GM13977 (cell line): ENCODE results near the gene ALG10B.
"Not testable (repeated sequence)": the region's sequence is repeated elsewhere in the genome, so short reads cannot be mapped to it uniquely, and the experiment has no call there.

ENCODE experiments used
- DNase-seq: peaks from one replicate; pipeline ENCODE4 v3.0.0; 2012; ENCODE audit warnings: low spot score
- in situ Hi-C: fragments of 300-500 bp; cut with MboI; formaldehyde crosslinking; loops from one replicate; pipeline ENCODE4 v1.12.0; 2022; ENCODE audit warnings: low sequenced_read_pairs, low pct_unique_long_range_greater_than_20kb, mixed read lengths, inconsistent platforms; ENCODE audit not compliant: unreplicated experiment
- TF ChIP-seq, protein P1 (sequence below): IDR thresholded peaks from 2 replicates; pipeline ENCODE4 v1.5.1; 2012; ENCODE audit warnings: mild to moderate bottlenecking, control low read depth; ENCODE audit not compliant: insufficient read depth; ENCODE audit errors: extremely low read depth, missing control alignments

ALG10B gene

DNA sequence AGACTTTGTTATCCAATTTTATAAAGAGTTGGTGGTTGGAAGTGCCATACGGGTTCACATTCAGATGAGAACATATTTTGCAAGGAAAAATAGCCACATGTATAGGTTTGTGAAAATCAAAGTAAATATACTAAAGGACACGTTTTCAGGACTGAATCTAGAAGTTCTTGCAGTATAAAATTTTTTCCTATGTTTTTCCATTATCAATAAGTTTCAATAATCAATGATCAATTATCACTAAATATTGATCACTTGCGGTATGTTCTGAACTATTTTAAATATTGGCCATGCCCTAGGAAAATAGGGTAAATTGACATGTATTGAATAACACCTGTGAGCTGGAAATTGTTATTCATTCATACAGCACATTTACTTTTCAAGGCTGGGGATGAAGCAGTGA, 25.9 kb downstream of the ALG10B start:
- in situ Hi-C loops, result loop anchor here (25.0 kb wide), 3 partner anchors 320 to 920 kb away; partner anchors contain the start of gene CPNE8
- TF ChIP-seq, protein P1, sequence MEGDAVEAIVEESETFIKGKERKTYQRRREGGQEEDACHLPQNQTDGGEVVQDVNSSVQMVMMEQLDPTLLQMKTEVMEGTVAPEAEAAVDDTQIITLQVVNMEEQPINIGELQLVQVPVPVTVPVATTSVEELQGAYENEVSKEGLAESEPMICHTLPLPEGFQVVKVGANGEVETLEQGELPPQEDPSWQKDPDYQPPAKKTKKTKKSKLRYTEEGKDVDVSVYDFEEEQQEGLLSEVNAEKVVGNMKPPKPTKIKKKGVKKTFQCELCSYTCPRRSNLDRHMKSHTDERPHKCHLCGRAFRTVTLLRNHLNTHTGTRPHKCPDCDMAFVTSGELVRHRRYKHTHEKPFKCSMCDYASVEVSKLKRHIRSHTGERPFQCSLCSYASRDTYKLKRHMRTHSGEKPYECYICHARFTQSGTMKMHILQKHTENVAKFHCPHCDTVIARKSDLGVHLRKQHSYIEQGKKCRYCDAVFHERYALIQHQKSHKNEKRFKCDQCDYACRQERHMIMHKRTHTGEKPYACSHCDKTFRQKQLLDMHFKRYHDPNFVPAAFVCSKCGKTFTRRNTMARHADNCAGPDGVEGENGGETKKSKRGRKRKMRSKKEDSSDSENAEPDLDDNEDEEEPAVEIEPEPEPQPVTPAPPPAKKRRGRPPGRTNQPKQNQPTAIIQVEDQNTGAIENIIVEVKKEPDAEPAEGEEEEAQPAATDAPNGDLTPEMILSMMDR, result no peak

DNA sequence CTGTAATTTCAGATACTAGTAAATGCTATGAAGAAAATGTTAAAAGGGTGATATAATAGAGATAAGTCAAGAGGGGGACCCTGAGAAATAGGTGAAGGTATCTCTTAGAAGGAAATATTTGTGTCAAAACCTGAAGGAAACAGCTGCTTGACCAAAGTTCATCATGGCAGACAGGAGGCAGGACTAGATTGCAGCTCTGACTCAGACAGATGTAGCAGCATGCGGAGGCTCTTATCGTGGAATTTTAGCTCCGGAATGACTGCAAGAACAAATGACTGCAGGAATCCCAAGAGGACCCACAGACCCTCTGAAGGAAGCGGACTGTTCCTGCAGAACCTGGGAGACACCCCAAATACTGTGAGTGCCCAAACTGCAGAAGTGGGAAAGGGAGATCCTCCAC, 26.7 kb downstream of the ALG10B start:
- in situ Hi-C loops, result loop anchor here (25.0 kb wide), 3 partner anchors 319 to 919 kb away; partner anchors contain the start of gene CPNE8
- DNase-seq, result not testable (repeated sequence)

More for the DNA sequence above, 25.9 kb downstream of the ALG10B start:
- DNase-seq, result no peak

DNA sequence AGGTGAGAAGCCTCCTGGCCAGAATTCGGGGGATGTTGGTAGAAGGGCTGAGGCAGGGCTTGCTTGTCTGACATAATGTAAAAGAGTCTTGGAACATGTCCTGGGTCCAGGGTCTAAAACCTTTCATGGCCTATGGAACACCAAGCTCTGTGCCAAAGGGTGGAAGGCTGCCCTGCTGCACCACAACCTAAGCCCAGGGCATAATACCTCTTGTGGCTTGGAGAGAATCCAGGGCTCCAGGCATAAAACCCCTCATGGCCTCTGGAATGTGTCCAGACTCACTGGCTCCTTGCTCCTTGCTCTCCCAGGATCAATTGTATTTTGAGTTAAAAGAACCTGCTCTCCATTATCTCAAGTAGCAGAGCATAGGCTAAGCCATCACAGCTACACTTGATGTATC, 27.3 kb downstream of the ALG10B start:
- not testable (repeated sequence) for DNase-seq
- in situ Hi-C loops, result loop anchor here (25.0 kb wide), 3 partner anchors 318 to 918 kb away; partner anchors contain the start of gene CPNE8

DNA sequence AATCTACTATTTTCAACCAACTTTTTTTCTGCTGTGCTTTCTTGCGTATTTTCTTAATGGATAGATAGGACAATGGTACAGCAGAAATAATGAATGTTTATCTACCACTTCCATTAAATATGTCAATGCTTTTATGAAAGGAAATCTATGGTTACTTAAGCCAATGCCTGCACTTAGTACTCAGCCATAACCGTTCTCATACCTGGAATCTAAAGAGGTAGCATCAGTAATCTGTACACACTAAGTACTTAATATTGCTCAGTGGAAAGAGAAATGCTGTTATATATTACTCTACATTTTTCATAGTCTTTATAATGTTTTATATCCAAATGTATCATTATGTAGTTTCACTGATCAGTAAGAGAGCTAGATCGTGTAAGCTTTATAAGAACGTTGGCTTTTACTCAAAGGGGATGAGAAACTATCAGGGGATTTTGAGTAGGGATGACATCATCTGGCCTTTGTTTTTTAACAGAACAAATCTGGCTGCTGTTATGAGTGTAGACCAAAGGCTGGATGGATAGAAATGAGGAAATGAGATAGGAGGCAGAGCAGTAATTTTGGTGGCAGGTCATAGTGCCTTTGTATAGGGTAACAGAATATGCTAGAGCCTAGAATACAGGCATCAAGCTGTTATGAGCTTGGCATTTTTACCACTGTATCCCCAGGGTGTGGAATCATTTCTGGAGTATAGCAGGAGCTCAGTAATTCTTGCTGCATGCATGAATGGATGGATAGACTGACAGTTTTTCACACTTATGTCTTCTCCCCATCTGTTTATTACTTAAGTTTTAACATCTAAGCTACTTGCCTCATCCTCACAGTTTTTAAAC, 34.0 kb downstream of the ALG10B start:
- DNase-seq, result peak; percentile 47
- TF ChIP-seq, protein P1, result no peak
- in situ Hi-C loops, result no loop called here

DNA sequence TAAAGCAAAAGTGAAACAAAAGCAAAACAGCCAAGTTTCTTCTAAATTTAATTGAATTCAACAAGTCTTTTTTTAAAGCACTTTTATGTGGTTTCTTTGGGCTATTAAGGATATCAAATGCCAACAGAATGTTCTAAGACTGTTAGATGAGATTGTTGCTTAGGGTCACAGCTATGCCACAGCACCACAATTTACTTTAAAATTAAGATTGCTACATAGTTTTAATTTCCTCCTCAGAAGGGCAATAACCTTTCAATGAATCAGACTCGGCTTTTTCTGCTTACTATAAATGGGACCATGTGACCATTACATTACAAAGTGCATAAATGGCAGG, 34.6 kb downstream of the ALG10B start:
- DNase-seq, in situ Hi-C loops: not testable (repeated sequence)

DNA sequence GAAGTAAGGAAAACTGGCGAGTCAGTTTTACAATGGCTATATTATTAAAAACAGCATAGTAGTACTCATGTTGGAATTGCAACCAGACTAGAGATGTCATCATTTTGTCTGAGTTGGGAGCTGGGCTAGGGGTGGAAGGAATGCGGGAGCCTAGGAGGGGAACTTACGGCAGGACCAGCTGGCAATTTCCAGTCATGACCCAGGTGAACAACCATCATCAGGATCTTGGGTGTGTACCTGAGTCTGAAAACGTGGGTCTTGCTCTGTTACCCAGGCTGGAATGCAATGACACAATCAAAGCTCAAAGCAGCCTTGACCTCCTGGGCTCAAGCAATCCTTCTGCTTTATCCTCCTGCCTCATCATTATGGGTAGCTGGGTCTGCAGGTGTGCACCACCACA, 50.9 kb downstream of the ALG10B start:
- in situ Hi-C loops, result no loop called here
- no peak for DNase-seq
- TF ChIP-seq, protein P1, result no peak

DNA sequence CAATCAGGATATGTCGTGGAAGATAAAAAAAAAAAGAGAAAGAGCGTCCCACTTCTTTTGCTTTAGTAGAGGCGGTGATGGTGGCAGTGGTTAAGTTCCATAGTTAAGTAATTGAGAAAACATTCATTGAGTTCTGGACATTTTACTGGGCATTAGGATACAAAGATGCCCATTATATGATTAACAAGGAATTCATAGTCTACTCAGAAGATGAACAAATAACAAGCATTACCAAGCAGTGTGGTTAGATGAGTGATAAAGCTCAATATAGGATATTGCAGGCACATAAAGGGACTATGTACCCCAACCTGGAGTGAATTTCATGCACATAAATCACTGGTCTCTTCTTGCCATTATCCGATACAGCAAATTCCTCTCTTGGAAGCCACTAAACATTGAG, 53.7 kb downstream of the ALG10B start:
- DNase-seq, result no peak
- in situ Hi-C loops, result no loop called here
- TF ChIP-seq, protein P1, result no peak

DNA sequence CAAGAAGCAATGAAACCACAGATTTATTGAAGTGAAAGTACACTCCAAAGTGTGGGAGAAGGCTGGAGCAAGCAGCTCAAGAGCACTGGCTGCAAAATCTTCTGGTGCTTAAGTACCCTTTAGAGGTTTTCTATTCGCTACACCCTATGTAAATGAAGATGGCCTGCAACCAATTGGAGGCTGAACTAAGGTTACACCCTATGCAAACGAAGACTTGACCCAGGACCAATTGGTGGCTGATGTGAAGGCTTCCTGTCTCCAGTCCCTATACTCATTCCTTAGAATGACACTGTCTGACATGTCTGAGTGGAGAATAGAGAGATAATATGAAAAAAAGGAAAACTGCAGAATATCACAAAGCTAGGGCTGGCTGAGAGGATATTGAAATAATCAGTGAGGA, 57.2 kb downstream of the ALG10B start:
- TF ChIP-seq, protein P1, result no peak
- no peak for DNase-seq
- in situ Hi-C loops, result no loop called here
